ENCODE data around the gene OLFML2A. TPM values are rescaled to one million over a fixed set of nuclear protein-coding genes. Genes with fewer than 3 reads are reported as not detected.

The OLFML2A gene
- total and polyA plus RNA-seq, 2 of the 13 experiments (the other 11 are each of a cell fraction or from before 2014, with no cell fraction given) = 0.01 to 0.02 TPM

DNA sequence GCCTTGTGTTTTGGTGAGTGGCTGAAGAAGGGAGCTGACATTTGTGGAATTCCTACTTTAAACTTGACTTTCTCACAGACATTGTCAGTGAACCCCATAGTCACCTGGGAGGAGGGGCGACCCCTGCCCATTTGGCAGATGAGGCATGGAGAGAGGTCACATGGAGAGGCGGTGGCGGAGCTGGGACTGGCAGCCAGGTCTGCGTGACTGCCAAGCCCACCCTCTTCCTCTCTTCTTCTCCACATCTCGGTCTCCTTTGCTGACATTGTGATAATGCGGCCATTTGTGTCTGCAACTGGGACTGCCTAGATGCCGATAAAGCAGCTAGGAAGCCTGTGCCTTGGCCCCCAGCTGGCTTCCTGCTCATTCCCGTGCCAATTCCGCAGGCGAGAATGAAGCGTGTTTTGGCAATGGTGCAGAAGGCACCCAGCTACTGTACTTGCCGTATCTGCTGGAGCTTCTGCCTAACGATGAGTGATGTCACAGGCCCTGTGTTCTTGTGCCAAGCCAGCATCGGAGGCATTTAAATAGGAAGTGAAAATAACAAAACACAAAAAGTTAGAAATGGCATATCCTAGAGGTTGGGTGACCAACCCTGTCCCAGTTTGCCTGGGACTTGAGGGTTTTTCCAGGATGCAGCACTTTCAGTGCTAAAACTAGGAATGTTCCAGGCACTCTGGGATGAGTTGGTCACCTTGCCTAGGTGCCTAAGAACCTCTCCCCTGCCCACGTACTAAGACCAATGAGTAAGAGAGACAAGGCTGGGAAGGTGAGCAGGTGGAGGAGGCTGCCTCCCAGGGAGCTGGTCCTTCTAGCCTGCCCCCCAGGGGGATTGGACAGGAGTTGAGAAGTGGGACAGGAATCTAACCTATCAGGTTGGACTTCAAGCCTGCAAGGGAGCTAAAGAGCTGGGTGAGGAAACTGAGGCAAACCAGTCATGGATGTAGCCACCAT lies 23.6 kb downstream of the OLFML2A start:
- intact Hi-C loops (cut with micrococcal nuclease; ENCODE audit: unreplicated experiment) = no loop called here
- no TSS peak for BruUV-seq (replicated peaks)
- Histone ChIP-seq H3K79me2 (ENCODE audit: insufficient read depth, low read length) (no peaks in the 10 kb centered on the region), H4K20me1 (ENCODE audit: insufficient read depth, low read length) (no peaks in the 10 kb centered on the region), H2AFZ (ENCODE audit: low read length) (no peak overlapping the region), H3K9ac (ENCODE audit: insufficient read depth, low read depth, low read length) (no peak overlapping the region), H3K27me3 (ENCODE audit: control insufficient read depth in 1 of 2, insufficient read depth in 2 of 2, low read length in 2 of 2) (peaks cover 7 to 40% of the 10 kb centered on the region in 2 experiments; a peak in 4 of 5 replicates), H3K27ac (ENCODE audit: extremely low read length, insufficient read depth, low read length) (no peak overlapping the region), H3K9me3 (ENCODE audit: low read length) (no peaks in the 10 kb centered on the region), H3K36me3 (replicated peaks in 1 of 2; ENCODE audit: control insufficient read depth in 1 of 2, insufficient read depth in 2 of 2, low read length in 2 of 2) (no peaks in the 10 kb centered on the region), H3K4me3 (replicated peaks in 1 of 3; ENCODE audit: insufficient read depth in 1 of 3, low read depth in 2 of 3, low read length in 3 of 3) (no peak overlapping the region), H3K4me1 (ENCODE audit: insufficient read depth, low read length) (peaks cover 22% of the 10 kb centered on the region), H3K4me2 (ENCODE audit: low read depth, low read length) (no peak overlapping the region)
- 32% methylated on average over 15 of the region's 15 CpGs for WGBS (ENCODE audit: low lambda C conversion rate)
- POLR2A ChIA-PET = interaction anchor here (0.8 to 1.5 kb wide), 2 partner anchors 9 to 18 kb away, joined by 3 to 4 read pairs; no protein-coding TSS in a partner anchor
- in situ Hi-C loops (cut with HindIII; ENCODE audit: extremely low pct_ligation_motif_present, low pct_unique_long_range_greater_than_20kb) = no loop called here
- CTCF ChIA-PET (ENCODE audit: low intra/inter-chr PET ratio, low total read pairs) = no interaction called here
- DNase-seq (ENCODE audit: low spot score) = no peak
- ATAC-seq = no peak
- FAIRE-seq = no peak
- peak; percentile 41; the same call in 1 of the 2 replicates for TF ChIP-seq RFX5 (IDR thresholded peaks at IDR 0.05; ENCODE audit: low read depth, low read length)
- TF ChIP-seq, protein P1, sequence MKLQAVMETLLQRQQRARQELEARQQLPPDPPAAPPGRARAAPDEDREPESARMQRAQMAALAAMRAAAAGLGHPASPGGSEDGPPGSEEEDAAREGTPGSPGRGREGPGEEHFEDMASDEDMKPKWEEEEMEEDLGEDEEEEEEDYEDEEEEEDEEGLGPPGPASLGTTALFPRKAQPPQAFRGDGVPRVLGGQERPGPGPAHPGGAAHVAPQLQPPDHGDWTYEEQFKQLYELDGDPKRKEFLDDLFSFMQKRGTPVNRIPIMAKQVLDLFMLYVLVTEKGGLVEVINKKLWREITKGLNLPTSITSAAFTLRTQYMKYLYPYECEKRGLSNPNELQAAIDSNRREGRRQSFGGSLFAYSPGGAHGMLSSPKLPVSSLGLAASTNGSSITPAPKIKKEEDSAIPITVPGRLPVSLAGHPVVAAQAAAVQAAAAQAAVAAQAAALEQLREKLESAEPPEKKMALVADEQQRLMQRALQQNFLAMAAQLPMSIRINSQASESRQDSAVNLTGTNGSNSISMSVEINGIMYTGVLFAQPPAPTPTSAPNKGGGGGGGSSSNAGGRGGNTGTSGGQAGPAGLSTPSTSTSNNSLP (IDR thresholded peaks at IDR 0.05; ENCODE audit: low read depth, low read length) = no peak

DNA sequence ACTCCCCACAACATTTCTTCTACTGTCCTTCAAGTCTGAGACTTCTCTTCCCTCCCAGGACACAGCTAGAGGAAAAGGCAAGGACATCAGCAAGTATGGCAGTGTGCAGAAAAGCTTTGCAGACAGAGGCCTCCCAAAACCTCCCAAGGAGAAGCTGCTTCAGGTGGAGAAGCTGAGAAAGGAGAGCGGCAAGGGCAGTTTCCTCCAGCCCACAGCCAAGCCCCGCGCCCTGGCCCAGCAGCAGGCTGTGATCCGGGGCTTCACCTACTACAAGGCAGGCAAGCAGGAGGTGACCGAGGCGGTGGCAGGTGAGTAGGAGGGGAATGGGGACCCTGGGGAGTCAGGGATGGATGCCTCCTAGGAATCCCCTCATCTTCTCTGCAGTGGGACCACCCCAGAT lies 24.4 kb downstream of the OLFML2A start:
- intact Hi-C loops (cut with micrococcal nuclease; ENCODE audit: unreplicated experiment) (no loop called here), in situ Hi-C loops (cut with HindIII; ENCODE audit: extremely low pct_ligation_motif_present, low pct_unique_long_range_greater_than_20kb) (no loop called here)
- ChIA-PET CTCF (ENCODE audit: low intra/inter-chr PET ratio, low total read pairs) (no interaction called here), POLR2A (interaction anchor here (1.6 kb wide), 1 partner anchor 18 kb away, joined by 3 read pairs; no protein-coding TSS in a partner anchor)
- Histone ChIP-seq H3K4me2 (ENCODE audit: low read depth, low read length) (no peak overlapping the region), H3K36me3 (replicated peaks in 1 of 2; ENCODE audit: control insufficient read depth in 1 of 2, insufficient read depth in 2 of 2, low read length in 2 of 2) (no peaks in the 10 kb centered on the region), H3K4me3 (replicated peaks in 1 of 3; ENCODE audit: insufficient read depth in 1 of 3, low read depth in 2 of 3, low read length in 3 of 3) (no peak overlapping the region), H2AFZ (ENCODE audit: low read length) (no peak overlapping the region), H3K9me3 (ENCODE audit: low read length) (no peaks in the 10 kb centered on the region), H3K9ac (ENCODE audit: insufficient read depth, low read depth, low read length) (no peak overlapping the region), H4K20me1 (ENCODE audit: insufficient read depth, low read length) (no peaks in the 10 kb centered on the region), H3K4me1 (ENCODE audit: insufficient read depth, low read length) (peaks cover 14% of the 10 kb centered on the region), H3K79me2 (ENCODE audit: insufficient read depth, low read length) (no peaks in the 10 kb centered on the region), H3K27me3 (ENCODE audit: control insufficient read depth in 1 of 2, insufficient read depth in 2 of 2, low read length in 2 of 2) (peaks cover 7 to 40% of the 10 kb centered on the region in 2 experiments; a peak in 4 of 5 replicates), H3K27ac (ENCODE audit: extremely low read length, insufficient read depth, low read length) (no peak overlapping the region)
- DNase-seq (ENCODE audit: low spot score) (no peak), FAIRE-seq (no peak), ATAC-seq (no peak)
- BruUV-seq (replicated peaks) = no TSS peak
- 29% methylated on average over 5 of the region's 6 CpGs for WGBS (ENCODE audit: low lambda C conversion rate)
- no peak for TF ChIP-seq HNF4A (CRISPR knock-in tag; IDR thresholded peaks at IDR 0.05)
- TF ChIP-seq PCBP1 (IDR thresholded peaks at IDR 0.05; ENCODE audit: borderline replicate concordance, low read depth, low read length) = no peak
- TF ChIP-seq, protein P2, sequence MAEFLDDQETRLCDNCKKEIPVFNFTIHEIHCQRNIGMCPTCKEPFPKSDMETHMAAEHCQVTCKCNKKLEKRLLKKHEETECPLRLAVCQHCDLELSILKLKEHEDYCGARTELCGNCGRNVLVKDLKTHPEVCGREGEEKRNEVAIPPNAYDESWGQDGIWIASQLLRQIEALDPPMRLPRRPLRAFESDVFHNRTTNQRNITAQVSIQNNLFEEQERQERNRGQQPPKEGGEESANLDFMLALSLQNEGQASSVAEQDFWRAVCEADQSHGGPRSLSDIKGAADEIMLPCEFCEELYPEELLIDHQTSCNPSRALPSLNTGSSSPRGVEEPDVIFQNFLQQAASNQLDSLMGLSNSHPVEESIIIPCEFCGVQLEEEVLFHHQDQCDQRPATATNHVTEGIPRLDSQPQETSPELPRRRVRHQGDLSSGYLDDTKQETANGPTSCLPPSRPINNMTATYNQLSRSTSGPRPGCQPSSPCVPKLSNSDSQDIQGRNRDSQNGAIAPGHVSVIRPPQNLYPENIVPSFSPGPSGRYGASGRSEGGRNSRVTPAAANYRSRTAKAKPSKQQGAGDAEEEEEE (CRISPR knock-in tag; IDR thresholded peaks at IDR 0.05; ENCODE audit: borderline replicate concordance) = no peak
- TF ChIP-seq SIN3B (IDR thresholded peaks at IDR 0.05; ENCODE audit: low read length) = no peak
- TF ChIP-seq RBM22 (optimal IDR thresholded peaks at IDR 0.05; ENCODE audit: low read length) = no peak
- TF ChIP-seq HNRNPLL (IDR thresholded peaks at IDR 0.05; ENCODE audit: low read depth, low read length, poor library complexity, severe bottlenecking) = no peak
- no peak for TF ChIP-seq ZNF34 (CRISPR knock-in tag; IDR thresholded peaks at IDR 0.05; ENCODE audit: borderline replicate concordance)
- TF ChIP-seq ZNF253 (CRISPR knock-in tag; IDR thresholded peaks at IDR 0.05; ENCODE audit: borderline replicate concordance) = no peak
- TF ChIP-seq ZFP1 (CRISPR knock-in tag; IDR thresholded peaks at IDR 0.05) = no peak
- no peak for TF ChIP-seq ZFP36L1 (CRISPR knock-in tag; IDR thresholded peaks at IDR 0.05)

Data from HepG2 (cell line).